ENCODE measurements around the gene VAPB.
"Not testable (repeated sequence)": the region's sequence is repeated elsewhere in the genome, so short reads cannot be mapped to it uniquely, and the experiment has no call there.

Gene VAPB

GRCh38 chr20:58427571-58427970 is 38.5 kb downstream of the VAPB start:
- DNase-seq; in situ Hi-C loops (cut with HindIII; ENCODE audit: low pct_ligation_motif_present, low pct_unique_long_range_greater_than_20kb, low sequenced_read_pairs): not testable (repeated sequence)

GRCh38 chr20:58428364-58428763 is 39.3 kb downstream of the VAPB start:
- no peak for DNase-seq
- in situ Hi-C loops (cut with HindIII; ENCODE audit: low pct_ligation_motif_present, low pct_unique_long_range_greater_than_20kb, low sequenced_read_pairs): no loop called here

- DNase-seq: no peak
- in situ Hi-C loops (cut with HindIII; ENCODE audit: low pct_ligation_motif_present, low pct_unique_long_range_greater_than_20kb, low sequenced_read_pairs): no loop called here
These were observed 40.3 kb downstream of the VAPB start for GRCh38 chr20:58429303-58429702.

- in situ Hi-C loops (cut with HindIII; ENCODE audit: low pct_ligation_motif_present, low pct_unique_long_range_greater_than_20kb, low sequenced_read_pairs): no loop called here
- no peak for DNase-seq
These were observed 42.1 kb downstream of the VAPB start for GRCh38 chr20:58431134-58431533.

GRCh38 chr20:58432186-58432954 is 43.3 kb downstream of the VAPB start:
- no peak for DNase-seq
- in situ Hi-C loops (cut with HindIII; ENCODE audit: low pct_ligation_motif_present, low pct_unique_long_range_greater_than_20kb, low sequenced_read_pairs): no loop called here

- in situ Hi-C loops (cut with HindIII; ENCODE audit: low pct_ligation_motif_present, low pct_unique_long_range_greater_than_20kb, low sequenced_read_pairs): no loop called here
- no peak for DNase-seq
These were observed 44.1 kb downstream of the VAPB start for GRCh38 chr20:58433029-58433647.

GRCh38 chr20:58433759-58434158 is 44.7 kb downstream of the VAPB start:
- in situ Hi-C loops (cut with HindIII; ENCODE audit: low pct_ligation_motif_present, low pct_unique_long_range_greater_than_20kb, low sequenced_read_pairs): no loop called here
- peak; percentile 60 for DNase-seq

- in situ Hi-C loops (cut with HindIII; ENCODE audit: low pct_ligation_motif_present, low pct_unique_long_range_greater_than_20kb, low sequenced_read_pairs): no loop called here
- DNase-seq: no peak
These were observed 45.3 kb downstream of the VAPB start for GRCh38 chr20:58434326-58434725.

GRCh38 chr20:58435237-58435636 is 46.2 kb downstream of the VAPB start:
- in situ Hi-C loops (cut with HindIII; ENCODE audit: low pct_ligation_motif_present, low pct_unique_long_range_greater_than_20kb, low sequenced_read_pairs): no loop called here
- DNase-seq: no peak

GRCh38 chr20:58436868-58437645 is 48.0 kb downstream of the VAPB start:
- in situ Hi-C loops (cut with HindIII; ENCODE audit: low pct_ligation_motif_present, low pct_unique_long_range_greater_than_20kb, low sequenced_read_pairs): no loop called here
- DNase-seq: peak; percentile 74

- in situ Hi-C loops (cut with HindIII; ENCODE audit: low pct_ligation_motif_present, low pct_unique_long_range_greater_than_20kb, low sequenced_read_pairs): no loop called here
- no peak for DNase-seq
These were observed 50.2 kb downstream of the VAPB start for GRCh38 chr20:58438970-58439808.

GRCh38 chr20:58440021-58440767 is 51.2 kb downstream of the VAPB start:
- no peak for DNase-seq
- in situ Hi-C loops (cut with HindIII; ENCODE audit: low pct_ligation_motif_present, low pct_unique_long_range_greater_than_20kb, low sequenced_read_pairs): loop anchor here (10.0 kb wide), 1 partner anchor 195 kb away; no protein-coding TSS in a partner anchor

GRCh38 chr20:58441723-58442122 is 52.7 kb downstream of the VAPB start:
- in situ Hi-C loops (cut with HindIII; ENCODE audit: low pct_ligation_motif_present, low pct_unique_long_range_greater_than_20kb, low sequenced_read_pairs): loop anchor here (10.0 kb wide), 1 partner anchor 197 kb away; no protein-coding TSS in a partner anchor
- no peak for DNase-seq

GRCh38 chr20:58444746-58445255 is 55.8 kb downstream of the VAPB start:
- no peak for DNase-seq
- in situ Hi-C loops (cut with HindIII; ENCODE audit: low pct_ligation_motif_present, low pct_unique_long_range_greater_than_20kb, low sequenced_read_pairs): loop anchor here (10.0 kb wide), 1 partner anchor 200 kb away; no protein-coding TSS in a partner anchor

GRCh38 chr20:58446264-58446959 is 57.4 kb downstream of the VAPB start:
- in situ Hi-C loops (cut with HindIII; ENCODE audit: low pct_ligation_motif_present, low pct_unique_long_range_greater_than_20kb, low sequenced_read_pairs): loop anchor here (10.0 kb wide), 1 partner anchor 202 kb away; no protein-coding TSS in a partner anchor
- DNase-seq: no peak

GRCh38 chr20:58446960-58447265 is 57.9 kb downstream of the VAPB start:
- in situ Hi-C loops (cut with HindIII; ENCODE audit: low pct_ligation_motif_present, low pct_unique_long_range_greater_than_20kb, low sequenced_read_pairs): loop anchor here (10.0 kb wide), 1 partner anchor 202 kb away; no protein-coding TSS in a partner anchor

More at GRCh38 chr20:58446960-58447265, 57.9 kb downstream of the VAPB start:
- DNase-seq: no peak
